T47D (cell line): ENCODE results near the gene LENG1.

Source experiments
- DNase-seq, 2 experiments: peaks; one replicate each; pipeline versions ENCODE4 v3.0.0 to v3.0.0-alpha.2; 2011 to 2012; ENCODE audit warnings: low read depth in 1 of 2, low spot score in 1 of 2
- JUND ChIP-seq: IDR thresholded peaks from 2 replicates; pipeline ENCODE4 v1.6.1; 2012; ENCODE audit warnings: low read depth
- in situ Hi-C: cut with HindIII; loops from 2 replicates; pipeline ENCODE4 v1.10.0; 2016; ENCODE audit warnings: low sequenced_read_pairs, low pct_unique_long_range_greater_than_20kb

LENG1 gene

GRCh38 chr19:54152878-54153524, 6.5 kb downstream of the LENG1 start:
- in situ Hi-C loops = no loop called here
- TF ChIP-seq JUND = no peak
- DNase-seq = no peak

- no peak for TF ChIP-seq JUND
- in situ Hi-C loops = no loop called here
- no peak for DNase-seq
These were observed 7.3 kb downstream of the LENG1 start for GRCh38 chr19:54152267-54152666.

- in situ Hi-C loops = no loop called here
- DNase-seq = no peak
- TF ChIP-seq JUND = no peak
These were observed 8.0 kb downstream of the LENG1 start for GRCh38 chr19:54151362-54152035.

- no peak for TF ChIP-seq JUND
- DNase-seq = no peak
- in situ Hi-C loops = no loop called here
These were observed 10.3 kb downstream of the LENG1 start for GRCh38 chr19:54149021-54149812.

DNA sequence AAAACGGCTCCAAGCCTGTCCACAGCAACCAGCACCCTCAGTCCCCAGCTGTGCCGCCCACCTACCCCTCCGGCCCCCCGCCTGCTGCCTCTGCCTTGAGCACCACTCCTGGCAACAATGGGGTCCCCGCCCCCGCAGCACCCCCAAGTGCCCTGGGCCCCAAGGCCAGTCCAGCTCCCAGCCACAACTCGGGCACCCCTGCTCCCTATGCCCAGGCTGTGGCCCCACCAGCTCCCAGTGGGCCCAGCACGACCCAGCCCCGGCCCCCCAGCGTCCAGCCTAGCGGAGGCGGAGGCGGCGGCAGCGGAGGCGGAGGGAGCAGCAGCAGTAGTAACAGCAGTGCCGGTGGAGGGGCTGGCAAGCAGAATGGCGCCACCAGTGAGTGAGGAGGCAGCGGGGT, 11.4 kb downstream of the LENG1 start:
- in situ Hi-C loops = no loop called here
- DNase-seq = no peak

DNA sequence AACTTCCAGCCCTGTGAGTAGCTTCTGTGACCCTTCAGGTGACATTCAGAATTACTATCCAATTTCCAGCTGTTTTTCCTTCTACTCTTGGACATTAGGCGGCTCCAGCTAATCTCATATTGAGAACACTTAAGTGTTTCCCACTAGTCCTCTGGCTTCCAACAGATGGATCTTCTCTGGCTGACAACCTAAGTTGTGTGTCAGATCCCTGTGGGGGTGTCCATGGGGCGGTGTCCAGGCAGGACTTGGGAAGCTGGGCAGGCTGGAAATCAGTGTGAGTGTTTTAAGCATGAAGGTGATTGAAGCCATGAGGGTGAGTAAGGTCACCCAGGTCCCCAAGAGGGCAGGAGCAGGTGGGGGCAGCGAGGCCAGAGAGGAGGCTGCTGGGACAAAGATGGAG, 11.8 kb downstream of the LENG1 start:
- in situ Hi-C loops = no loop called here
- no peak for DNase-seq
- no peak for TF ChIP-seq JUND

More for the DNA sequence above, 11.4 kb downstream of the LENG1 start:
- no peak for TF ChIP-seq JUND

DNA sequence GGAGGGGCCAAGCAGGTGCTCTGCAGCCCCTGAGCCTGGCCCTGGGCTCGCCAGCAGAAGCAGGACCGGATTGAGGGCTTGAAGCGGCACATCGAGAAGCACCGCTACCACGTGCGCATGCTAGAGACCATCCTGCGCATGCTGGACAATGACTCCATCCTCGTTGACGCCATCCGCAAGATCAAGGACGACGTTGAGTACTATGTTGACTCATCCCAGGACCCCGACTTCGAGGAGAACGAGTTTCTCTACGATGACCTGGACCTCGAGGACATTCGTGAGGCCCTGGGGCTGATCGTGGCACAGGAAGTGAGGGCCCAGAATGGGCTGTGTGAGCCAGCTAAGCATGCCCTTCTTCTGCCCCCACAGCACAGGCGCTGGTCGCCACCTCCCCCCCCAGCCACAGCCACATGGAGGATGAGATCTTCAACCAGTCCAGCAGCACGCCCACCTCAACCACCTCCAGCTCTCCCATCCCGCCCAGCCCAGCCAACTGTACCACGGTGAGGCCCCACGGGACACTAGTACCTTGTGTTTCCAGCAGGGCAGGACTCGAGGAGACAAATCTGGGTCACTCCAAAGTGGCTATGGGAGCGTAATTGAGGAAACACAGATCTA, 13.9 kb downstream of the LENG1 start:
- in situ Hi-C loops = no loop called here
- no peak for TF ChIP-seq JUND
- no peak for DNase-seq

DNA sequence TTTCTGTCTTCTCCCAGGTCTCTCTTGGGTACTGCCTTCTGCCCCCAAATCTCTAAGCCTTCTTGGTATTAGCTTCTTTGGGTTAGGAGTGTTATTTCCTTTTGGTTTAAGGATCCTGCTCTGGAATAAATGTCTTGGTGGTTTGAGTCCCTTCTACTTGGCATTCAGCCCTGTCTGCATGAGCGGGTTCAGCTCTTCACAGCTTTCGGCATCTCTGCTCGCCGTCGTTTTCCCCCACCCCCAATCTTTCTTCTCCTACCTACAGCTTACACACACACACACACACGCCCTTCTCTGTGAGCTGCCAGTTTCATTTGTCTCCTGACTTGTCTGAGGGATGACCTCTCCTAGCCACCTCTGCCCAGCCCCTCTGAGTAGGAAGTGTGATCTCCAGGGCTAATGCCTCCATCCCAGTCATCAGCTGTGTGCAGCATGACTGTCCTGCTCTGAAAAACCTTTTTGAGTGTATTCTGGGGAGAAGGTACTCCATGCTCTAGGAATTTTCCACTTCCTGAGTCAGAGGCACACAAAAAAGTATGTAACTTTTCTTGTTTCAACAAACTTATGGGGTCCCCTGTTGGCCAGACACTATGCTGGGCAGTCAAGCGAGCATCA, 17.2 kb downstream of the LENG1 start:
- no peak for DNase-seq
- no peak for TF ChIP-seq JUND
- in situ Hi-C loops = no loop called here

DNA sequence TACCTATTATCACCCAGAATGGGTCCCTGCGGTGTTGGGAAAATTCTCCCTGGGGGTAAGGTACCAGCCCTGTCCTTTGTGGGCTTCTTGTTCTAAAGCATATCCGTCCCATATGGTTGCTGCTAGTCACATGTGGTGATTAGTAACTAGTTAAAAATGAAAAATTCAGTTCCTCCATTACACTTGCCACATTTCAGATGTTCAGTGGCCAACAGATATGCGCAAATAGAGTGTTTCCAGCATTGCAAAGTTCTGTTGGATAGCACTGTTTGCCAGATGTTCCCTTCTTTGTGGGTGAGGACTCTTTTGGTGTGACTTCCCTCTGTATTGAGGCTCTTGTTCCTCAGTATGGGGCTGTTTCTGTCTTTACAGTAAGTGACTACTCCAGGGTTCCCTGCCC, 18.2 kb downstream of the LENG1 start:
- no peak for DNase-seq
- no peak for TF ChIP-seq JUND
- in situ Hi-C loops = no loop called here

- no peak for TF ChIP-seq JUND
- no peak for DNase-seq
- in situ Hi-C loops = no loop called here
These were observed 20.8 kb downstream of the LENG1 start for GRCh38 chr19:54138489-54139256.

DNA sequence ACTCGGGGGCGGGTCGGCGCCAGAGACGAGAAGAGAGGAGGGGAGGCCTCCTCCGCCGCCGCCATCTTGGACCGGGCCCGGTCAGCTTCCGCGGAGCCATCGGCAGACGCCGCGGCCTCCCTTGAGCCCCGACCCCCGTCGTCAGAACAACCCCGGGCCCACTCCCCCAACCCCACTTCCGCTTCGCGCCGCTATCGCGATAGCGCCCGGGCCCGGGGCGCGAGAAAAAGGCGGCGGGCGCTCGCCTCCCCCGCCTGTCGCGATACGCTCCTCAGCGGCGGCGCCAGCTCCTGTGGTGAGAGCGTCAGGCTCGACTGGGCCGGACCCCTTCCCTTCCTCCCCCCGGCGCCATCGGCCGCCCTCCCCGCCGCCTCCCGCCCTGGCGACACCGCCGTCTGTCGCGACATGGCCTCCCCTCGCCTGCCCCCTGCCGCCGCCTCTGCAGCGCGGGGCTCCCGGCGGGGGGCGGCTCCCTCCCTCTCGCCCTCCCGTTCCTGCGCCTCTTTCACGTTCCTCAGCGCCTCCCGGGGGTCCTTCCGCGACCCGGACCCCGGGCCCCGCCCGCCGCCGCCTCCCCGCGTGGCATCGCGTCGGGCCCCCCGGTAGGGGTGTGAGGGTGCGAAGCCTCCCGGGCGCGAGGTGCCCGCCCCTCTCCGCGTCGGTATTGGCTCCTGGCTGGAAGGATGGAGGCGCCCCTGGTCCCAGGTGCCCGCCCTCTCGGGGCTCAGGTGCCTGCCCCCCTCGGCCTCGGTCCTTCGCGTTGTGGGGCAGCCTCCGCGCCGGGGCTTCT, 21.6 kb downstream of the LENG1 start, which contains the start of gene CNOT3:
TSS of gene CNOT3 (plus strand) at position 64 of the 790 bp plus-strand sequence. CDS start 5,217 bp downstream, outside the sequence.
- DNase-seq = no peak
- in situ Hi-C loops = no loop called here
- TF ChIP-seq JUND = no peak
